GM12872 (cell line): Measurements from ENCODE around the gene ANP32B.

ENCODE experiments used
- TF ChIP-seq, protein P1 (sequence below): IDR thresholded peaks from 3 replicates; pipeline ENCODE4 v1.5.1; 2011; ENCODE audit warnings: low read depth, mild to moderate bottlenecking, low read length, moderate library complexity; ENCODE audit not compliant: insufficient read depth

Gene ANP32B

DNA sequence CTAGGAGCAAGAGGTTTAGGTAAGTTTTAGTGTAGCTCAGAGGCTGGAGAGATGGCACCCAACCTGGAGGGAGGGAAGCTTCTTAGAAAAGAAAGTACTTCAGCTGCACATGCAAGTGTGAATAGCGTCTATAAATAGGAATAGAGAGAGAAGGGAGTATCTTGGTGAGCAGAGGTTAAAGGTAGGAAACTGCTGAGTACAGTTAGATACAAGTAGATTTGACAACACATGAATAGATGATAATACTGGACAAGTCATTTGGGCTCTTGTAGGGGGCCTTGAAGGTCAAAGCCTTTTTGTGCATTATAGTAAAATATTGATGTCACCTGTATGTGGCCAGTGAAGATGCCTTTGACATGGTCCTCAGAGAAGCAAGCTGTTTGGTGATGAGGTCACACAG, 34.2 kb downstream of the ANP32B start:
- TF ChIP-seq, protein P1, sequence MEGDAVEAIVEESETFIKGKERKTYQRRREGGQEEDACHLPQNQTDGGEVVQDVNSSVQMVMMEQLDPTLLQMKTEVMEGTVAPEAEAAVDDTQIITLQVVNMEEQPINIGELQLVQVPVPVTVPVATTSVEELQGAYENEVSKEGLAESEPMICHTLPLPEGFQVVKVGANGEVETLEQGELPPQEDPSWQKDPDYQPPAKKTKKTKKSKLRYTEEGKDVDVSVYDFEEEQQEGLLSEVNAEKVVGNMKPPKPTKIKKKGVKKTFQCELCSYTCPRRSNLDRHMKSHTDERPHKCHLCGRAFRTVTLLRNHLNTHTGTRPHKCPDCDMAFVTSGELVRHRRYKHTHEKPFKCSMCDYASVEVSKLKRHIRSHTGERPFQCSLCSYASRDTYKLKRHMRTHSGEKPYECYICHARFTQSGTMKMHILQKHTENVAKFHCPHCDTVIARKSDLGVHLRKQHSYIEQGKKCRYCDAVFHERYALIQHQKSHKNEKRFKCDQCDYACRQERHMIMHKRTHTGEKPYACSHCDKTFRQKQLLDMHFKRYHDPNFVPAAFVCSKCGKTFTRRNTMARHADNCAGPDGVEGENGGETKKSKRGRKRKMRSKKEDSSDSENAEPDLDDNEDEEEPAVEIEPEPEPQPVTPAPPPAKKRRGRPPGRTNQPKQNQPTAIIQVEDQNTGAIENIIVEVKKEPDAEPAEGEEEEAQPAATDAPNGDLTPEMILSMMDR = no peak

DNA sequence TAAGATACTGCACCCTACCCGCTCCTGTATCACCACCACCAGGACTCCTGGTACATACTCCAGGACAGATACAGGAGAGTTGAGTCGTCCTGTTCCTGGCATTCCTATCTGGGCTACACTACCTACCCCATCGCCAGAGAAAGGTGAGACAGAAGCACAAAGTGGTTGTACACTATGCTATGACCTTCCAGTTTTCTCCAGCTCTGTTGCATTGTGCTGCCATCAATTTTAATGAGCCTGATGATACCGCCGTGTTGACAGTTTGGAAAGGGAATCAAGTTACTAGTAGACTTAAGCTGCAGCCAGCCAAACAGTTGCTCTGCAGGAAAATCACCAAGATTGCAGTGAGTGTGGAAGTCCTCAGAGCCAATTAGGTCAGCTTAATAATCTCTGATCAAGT, 35.2 kb downstream of the ANP32B start:
- TF ChIP-seq, protein P1 = no peak

DNA sequence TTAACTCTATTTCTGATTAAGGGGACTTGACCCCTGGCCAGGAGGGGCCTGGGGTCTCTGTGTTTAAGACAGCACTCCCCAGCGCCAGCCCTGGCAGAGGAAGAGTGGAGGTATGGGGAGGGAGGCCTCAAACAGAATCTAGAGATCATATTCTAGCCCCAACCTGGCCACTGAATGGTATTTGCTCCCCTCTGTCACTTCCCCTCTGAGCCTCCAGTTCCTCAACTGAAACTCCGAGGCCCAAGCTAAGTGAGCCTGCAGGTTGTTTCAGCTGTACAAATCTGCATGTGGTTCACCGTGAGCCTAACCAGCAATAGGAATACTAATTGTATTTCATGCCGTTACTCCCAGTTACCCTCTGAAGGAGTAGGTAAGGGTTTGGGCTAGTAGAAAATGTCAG, 36.0 kb downstream of the ANP32B start:
- TF ChIP-seq, protein P1 = no peak

DNA sequence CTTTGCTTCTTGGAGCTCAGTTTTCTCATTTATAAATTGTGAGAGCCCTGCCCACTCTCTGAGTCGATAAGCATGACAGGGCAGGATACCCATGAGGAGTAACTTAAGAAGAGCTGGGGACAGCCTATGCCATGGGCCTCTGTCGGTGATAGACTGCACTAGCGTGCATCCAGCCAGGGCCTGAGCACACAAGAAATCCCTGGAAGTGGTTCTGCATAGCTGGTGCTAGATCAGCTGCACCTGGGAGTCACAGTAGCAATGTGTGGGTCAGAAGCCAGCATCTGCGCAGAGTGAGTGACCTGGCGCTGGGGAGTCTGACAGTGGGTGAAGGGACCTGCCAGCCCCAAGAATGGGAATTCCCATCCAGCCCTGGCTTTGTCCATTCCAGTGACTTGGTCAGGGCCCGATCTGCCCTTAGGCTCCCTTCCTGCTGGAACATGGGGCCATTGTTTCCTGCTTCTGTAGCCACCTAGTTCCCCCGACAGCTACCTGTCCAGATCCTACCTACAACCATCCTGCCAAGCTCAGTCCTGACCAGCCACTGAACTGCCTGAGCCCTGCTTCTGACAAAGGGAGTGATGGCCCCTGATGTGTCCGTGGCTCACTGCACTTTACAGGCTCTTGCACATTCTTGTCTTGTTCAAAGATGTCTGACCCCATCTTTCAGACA, 37.5 kb downstream of the ANP32B start:
- TF ChIP-seq, protein P1 = no peak

DNA sequence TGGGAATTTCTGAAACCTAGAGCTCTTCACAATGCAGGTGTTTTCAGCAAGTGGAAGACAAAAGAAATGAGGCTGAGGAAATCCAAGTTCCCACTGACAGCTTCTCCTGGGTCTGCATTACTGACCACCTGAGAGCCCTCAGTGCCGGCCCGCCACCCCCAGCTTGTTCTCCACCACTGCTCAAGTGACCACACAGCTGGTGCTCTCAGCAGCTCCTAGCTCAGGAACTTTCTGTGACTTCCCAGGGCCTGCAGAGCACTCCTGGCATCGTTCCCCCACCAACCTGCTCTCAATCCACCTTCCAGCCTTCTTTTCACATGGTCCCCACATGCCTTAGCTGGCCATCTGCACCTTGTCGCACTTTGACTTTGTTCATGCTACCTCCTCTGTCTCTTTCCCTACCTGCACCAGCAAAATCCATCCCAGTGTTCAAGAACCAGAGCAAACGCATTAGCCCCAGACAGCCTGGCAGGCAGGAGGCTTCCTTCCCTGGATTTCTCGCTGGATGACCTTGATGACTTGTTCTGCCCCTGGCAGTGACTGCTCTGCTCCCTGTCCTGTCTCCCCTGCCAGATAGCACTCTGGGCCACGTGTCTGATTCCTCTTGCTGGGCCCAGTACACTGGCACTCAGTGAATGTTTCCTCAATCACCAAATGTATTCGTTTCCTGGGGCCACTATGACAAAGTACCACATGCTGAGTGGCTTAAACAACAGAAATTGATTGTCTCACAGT, 38.3 kb downstream of the ANP32B start:
- TF ChIP-seq, protein P1 = no peak

DNA sequence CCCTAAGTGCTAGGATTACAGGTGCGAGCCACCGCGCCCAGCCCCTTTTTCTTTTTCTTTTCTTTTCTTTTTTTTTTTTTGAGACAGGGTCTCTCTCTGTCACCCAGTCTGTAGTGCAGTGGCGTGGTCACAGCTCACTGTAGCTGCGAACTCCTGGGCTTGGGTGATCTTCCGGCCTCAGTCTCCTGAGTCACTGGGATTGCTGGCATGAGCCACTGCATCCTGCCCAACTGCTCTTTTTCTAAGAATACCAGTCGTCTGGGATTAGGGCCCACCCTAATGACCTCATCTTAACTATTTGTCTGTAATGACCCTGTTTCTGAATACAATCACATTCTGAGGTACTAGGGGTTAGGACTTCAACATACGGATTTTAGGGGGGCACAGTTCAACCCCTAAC, 39.3 kb downstream of the ANP32B start:
- TF ChIP-seq, protein P1 = no peak

DNA sequence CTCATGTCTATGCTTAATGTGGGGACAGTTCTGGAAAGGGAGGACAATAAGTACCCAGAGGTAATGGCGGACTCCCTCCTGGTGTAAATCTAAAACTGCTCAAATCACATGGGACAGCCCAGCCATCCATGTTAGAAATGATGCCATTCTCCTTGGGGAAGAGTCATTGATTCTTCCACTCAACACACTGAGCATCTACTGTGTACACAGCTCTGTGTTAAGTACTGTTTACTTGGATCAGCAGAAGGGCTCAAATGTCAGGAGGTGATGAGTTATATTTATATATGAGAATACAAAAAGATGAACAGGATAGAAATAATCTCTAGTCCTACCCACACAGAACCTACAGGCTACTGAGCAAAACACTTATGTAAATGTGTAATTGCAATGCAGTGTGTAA, 41.6 kb downstream of the ANP32B start:
- TF ChIP-seq, protein P1 = no peak
